Smooth muscle cell (in vitro differentiated cells): ENCODE measurements around the gene MMP23B. TPM values are rescaled to one million over a fixed set of nuclear protein-coding genes. Genes with fewer than 3 reads are reported as not detected.
"Not testable (repeated sequence)": the region's sequence is repeated elsewhere in the genome, so short reads cannot be mapped to it uniquely, and the experiment has no call there.

Experiments
- DNase-seq: peaks from one replicate; lab custom pipeline; 2025; ENCODE audit not compliant: unreplicated experiment; lab: John Stamatoyannopoulos, UW
- H2AFZ ChIP-seq: fragments of 200-600 bp; sonication (generic); 2 replicates; pipeline ENCODE4 v1.6.0; 2016; ENCODE audit warnings: antibody characterized with exemption, low read depth, mild to moderate bottlenecking
- H3F3A ChIP-seq: fragments of 200-600 bp; sonication (generic); 2 replicates; pipeline ENCODE4 v1.6.0; 2017; ENCODE audit warnings: antibody characterized with exemption, low read depth
- H3K27ac ChIP-seq: fragments of 200-600 bp; sonication (generic); 2 replicates; pipeline ENCODE4 v1.5.1; 2016; ENCODE audit warnings: low read depth, mild to moderate bottlenecking
- H3K27me3 ChIP-seq: fragments of 200-600 bp; sonication (generic); 2 replicates; pipeline ENCODE4 v1.6.1; 2016; ENCODE audit warnings: low read depth, mild to moderate bottlenecking
- H3K36me3 ChIP-seq: fragments of 200-600 bp; sonication (generic); 2 replicates; pipeline ENCODE4 v1.5.1; 2016; ENCODE audit warnings: low read depth
- H3K4me1 ChIP-seq: fragments of 200-600 bp; sonication (generic); 2 replicates; pipeline ENCODE4 v1.5.1; 2016; ENCODE audit warnings: low read depth
- H3K4me2 ChIP-seq: fragments of 200-600 bp; sonication (generic); 2 replicates; pipeline ENCODE4 v1.6.0; 2016; ENCODE audit warnings: mild to moderate bottlenecking
- H3K4me3 ChIP-seq: fragments of 200-600 bp; sonication (generic); 2 replicates; pipeline ENCODE4 v1.5.1; 2016; ENCODE audit warnings: mild to moderate bottlenecking
- H3K79me2 ChIP-seq: fragments of 200-600 bp; sonication (generic); 2 replicates; pipeline ENCODE4 v1.6.0; 2016; ENCODE audit warnings: low read depth, mild to moderate bottlenecking
- H3K9ac ChIP-seq: fragments of 200-600 bp; sonication (generic); 2 replicates; pipeline ENCODE4 v1.6.0; 2016; ENCODE audit warnings: low read depth
- H3K9me3 ChIP-seq: fragments of 200-600 bp; sonication (generic); replicated peaks from 2 replicates; pipeline ENCODE4 v1.5.1; 2016; ENCODE audit warnings: low read depth
- H4K20me1 ChIP-seq: fragments of 200-600 bp; sonication (generic); 2 replicates; pipeline ENCODE4 v1.6.0; 2016; ENCODE audit warnings: low read depth
- CTCF ChIP-seq: fragments of 200-600 bp; sonication (generic); IDR thresholded peaks from 2 replicates; pipeline ENCODE4 v1.5.1; 2017; ENCODE audit warnings: borderline replicate concordance, mild to moderate bottlenecking, antibody characterized with exemption; ENCODE audit not compliant: insufficient read depth, poor library complexity, severe bottlenecking
- WGBS: methylation state at CpG from one replicate; pipeline ENCODE4 v1.1.7; 2016; ENCODE audit warnings: low lambda C conversion rate; 5-methylcytosine and 5-hydroxymethylcytosine counted together
- polyA plus RNA-seq: library from polyadenylated mRNA; unstranded; fragments of >200 nt; fragmentation: Nextera tagmentation; extraction: Ambion mirVana; gene quantifications from 2 replicates; pipeline ENCODE4 v1.2.1, GENCODE V29; 2016
- total RNA-seq: library from RNA; depleted of rRNA; stranded (reverse); fragments of >200 nt; gene quantifications from 2 replicates; pipeline ENCODE4 v1.2.3, GENCODE V29; 2014

The MMP23B gene
- total and polyA plus RNA-seq, 2 experiments from 2014 or later, result 81.7 to 218 TPM

GRCh38 chr1:1591452-1591851, 40.5 kb upstream of the MMP23B start:
- Histone ChIP-seq H4K20me1 (no peaks in the 10 kb centered on the region), H3F3A (no peaks in the 10 kb centered on the region), H3K4me3 (no peak overlapping the region), H3K79me2 (no peaks in the 10 kb centered on the region), H3K9me3 (no peaks in the 10 kb centered on the region), H3K4me1 (no peaks in the 10 kb centered on the region), H3K36me3 (no peaks in the 10 kb centered on the region), H3K27ac (no peak overlapping the region), H3K9ac (no peak overlapping the region), H3K4me2 (no peak overlapping the region), H3K27me3 (peaks cover 11% of the 10 kb centered on the region), H2AFZ (no peak overlapping the region)
- DNase-seq, result no peak
- WGBS, result 87% methylated on average over 13 of the region's 13 CpGs
- TF ChIP-seq CTCF, result no peak

DNA sequence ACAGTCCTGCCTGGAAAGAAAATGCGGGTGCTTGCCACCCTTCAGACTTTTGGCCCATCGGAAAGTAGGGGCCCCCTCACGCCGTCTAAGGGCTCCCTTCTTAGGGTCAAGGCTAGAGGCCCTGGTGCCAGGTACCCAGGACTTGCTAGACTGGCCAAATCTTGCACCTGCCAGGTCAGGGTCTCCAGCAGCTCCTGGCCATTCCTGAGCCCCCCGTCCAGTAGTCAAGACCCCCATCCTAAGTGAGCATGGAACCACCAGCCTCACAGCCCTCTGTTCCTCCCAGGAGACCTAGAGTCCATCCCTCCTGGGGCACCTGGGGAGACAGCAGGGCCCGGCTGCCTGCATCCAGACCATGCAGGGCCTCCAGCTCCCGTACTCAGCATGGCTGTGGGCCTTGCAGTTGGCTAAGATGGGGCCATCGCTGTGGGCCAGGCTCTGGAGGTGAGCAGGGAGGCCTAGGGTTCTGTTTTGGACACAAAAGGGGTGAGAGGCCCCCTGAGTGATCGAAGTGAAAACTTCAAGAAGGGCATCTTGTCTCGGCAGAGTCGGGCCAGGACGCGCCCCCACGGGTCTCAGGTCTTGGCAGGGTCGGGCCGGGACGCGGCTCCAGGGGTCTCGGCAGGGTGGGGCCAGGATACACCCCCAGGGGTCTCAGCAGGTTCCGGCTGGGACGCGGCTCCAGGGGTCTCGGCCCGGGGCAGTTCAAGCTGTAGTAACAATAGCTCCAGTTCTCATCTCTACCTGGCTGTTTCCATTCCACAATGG, 38.0 kb upstream of the MMP23B start:
- H3K9ac ChIP-seq, result no peak overlapping the region
- H3K4me1 ChIP-seq, result no peaks in the 10 kb centered on the region

DNA sequence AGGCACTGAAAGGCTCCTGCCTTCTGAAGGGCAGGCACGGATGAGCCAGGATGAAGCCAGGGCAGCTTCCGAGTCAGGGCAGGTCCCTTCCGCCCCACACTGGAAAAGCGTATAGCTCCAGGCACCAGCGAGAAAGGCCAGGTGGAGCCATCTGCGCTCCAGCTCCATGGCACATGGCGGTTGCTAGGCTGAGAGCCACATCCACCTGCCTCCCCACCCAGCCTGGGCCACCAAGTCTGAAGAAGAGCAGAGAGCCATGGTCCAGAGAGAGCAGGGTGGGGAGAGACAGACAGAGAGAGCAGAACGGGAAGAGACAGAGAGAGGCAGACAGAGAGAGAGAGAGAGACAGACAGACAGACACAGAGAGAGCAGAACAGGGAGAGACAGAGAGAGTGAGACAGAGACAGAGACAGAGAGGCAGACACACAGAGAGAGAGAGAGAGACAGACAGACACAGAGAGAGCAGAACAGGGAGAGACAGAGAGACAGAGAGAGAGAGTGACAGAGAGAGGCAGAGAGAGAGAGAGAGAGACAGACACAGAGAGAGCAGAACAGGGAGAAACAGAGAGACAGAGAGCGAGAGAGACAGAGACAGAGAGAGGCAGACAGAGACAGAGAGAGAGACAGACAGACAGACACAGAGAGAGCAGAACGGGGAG, 37.2 kb upstream of the MMP23B start:
- no peak for DNase-seq
- no peak overlapping the region for H3K4me2 ChIP-seq
- 78% methylated on average over 10 of the region's 10 CpGs for WGBS
- no peaks in the 10 kb centered on the region for H3K79me2 ChIP-seq
- no peaks in the 10 kb centered on the region for H3K9me3 ChIP-seq
- H3K9ac ChIP-seq, result no peak overlapping the region
- TF ChIP-seq CTCF, result no peak
- peaks cover 37% of the 10 kb centered on the region for H3K27me3 ChIP-seq
- H3K4me1 ChIP-seq, result no peaks in the 10 kb centered on the region
- no peak overlapping the region for H2AFZ ChIP-seq
- H3K36me3 ChIP-seq, result no peaks in the 10 kb centered on the region
- no peaks in the 10 kb centered on the region for H4K20me1 ChIP-seq
- H3F3A ChIP-seq, result no peaks in the 10 kb centered on the region
- H3K27ac ChIP-seq, result no peak overlapping the region
- H3K4me3 ChIP-seq, result no peak overlapping the region

More for the DNA sequence above, 38.0 kb upstream of the MMP23B start:
- Histone ChIP-seq H3K79me2 (no peaks in the 10 kb centered on the region), H3K4me3 (no peak overlapping the region), H4K20me1 (no peaks in the 10 kb centered on the region), H3F3A (no peaks in the 10 kb centered on the region), H3K9me3 (no peaks in the 10 kb centered on the region), H3K4me2 (no peak overlapping the region), H3K27ac (no peak overlapping the region), H3K36me3 (no peaks in the 10 kb centered on the region), H3K27me3 (peaks cover 33% of the 10 kb centered on the region), H2AFZ (no peak overlapping the region)
- TF ChIP-seq CTCF, result no peak
- DNase-seq, result no peak
- WGBS, result 93% methylated on average over 20 of the region's 24 CpGs

- not testable (repeated sequence) for H3K27ac ChIP-seq, H3F3A ChIP-seq, H4K20me1 ChIP-seq, H3K4me2 ChIP-seq, H3K9me3 ChIP-seq, H3K4me1 ChIP-seq, H3K9ac ChIP-seq, H3K4me3 ChIP-seq, H3K36me3 ChIP-seq, H2AFZ ChIP-seq, DNase-seq, H3K79me2 ChIP-seq
- H3K27me3 ChIP-seq, result peaks cover 39% of the 10 kb centered on the region
- WGBS, result 85% methylated on average over 2 of the region's 2 CpGs
These were observed 36.6 kb upstream of the MMP23B start for GRCh38 chr1:1595341-1595740.
